GM04503 (cell line): ENCODE data around the gene CYSTM1.

Experiments
- DNase-seq: peaks from one replicate; pipeline ENCODE4 v3.0.0-alpha.2; 2012; ENCODE audit warnings: low read depth

The CYSTM1 gene

GRCh38 chr5:140213370-140213983 lies 38.5 kb downstream of the CYSTM1 start:
- no peak for DNase-seq

- no peak for DNase-seq
These were observed 39.8 kb downstream of the CYSTM1 start for GRCh38 chr5:140214831-140215230.

GRCh38 chr5:140215276-140215675 lies 40.3 kb downstream of the CYSTM1 start:
- DNase-seq: no peak

- no peak for DNase-seq
These were observed 41.6 kb downstream of the CYSTM1 start for GRCh38 chr5:140216478-140217074.

DNA sequence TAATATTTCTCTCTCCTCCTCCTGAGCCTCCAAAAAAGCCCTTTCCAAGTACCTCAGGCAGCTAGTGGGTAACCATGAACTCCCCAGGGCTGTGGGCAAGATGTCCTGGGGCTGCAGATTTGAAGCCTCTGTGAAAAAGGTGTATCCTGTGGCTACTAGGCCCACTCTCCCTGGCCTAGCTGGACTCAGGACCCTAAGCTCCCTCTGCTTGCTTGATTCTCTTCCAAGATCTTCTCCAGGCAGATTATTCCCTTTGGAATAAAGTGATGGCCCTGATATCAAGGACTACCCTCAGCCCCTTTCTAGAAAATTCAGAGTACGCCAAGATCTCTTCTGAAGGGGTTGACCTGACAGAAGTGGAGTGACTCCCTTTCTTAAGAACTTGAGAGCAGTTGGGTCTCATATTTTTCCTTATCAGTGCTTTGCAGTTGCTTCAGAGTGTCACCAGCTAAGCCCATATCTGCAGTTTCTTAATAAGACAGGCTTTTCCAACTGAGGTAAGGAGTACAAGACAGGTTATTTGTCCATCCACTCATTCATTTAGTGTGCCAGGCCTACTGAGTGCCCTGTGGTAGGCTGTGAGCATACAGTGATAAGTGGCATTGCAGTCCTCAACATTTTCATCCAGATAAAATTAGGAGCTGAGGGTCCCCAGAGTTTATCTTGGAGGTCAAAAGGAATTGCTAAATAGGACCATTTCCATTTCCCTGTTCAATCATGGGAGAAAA lies 42.5 kb downstream of the CYSTM1 start:
- DNase-seq: no peak

- no peak for DNase-seq
These were observed 44.3 kb downstream of the CYSTM1 start for GRCh38 chr5:140219068-140219991.

- DNase-seq: no peak
These were observed 45.2 kb downstream of the CYSTM1 start for GRCh38 chr5:140220032-140220697.

DNA sequence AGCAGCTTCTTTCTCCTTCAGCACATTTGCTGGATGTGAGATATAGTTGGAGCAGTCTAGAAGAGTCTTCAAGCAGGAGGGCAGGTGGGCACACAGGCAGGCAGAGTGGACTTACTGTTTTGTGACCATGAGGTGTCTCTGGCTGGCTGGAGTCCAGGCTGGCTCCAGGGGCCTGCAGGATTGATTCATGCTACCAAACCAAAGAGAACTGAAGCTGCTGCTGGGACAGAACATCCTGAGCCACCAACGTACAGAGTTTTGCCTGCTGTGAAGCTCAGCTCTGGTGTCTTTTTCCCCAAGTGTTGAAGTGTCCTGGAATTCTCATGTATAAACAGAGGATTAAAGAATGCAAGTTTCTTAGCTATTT lies 45.7 kb downstream of the CYSTM1 start:
- no peak for DNase-seq

DNA sequence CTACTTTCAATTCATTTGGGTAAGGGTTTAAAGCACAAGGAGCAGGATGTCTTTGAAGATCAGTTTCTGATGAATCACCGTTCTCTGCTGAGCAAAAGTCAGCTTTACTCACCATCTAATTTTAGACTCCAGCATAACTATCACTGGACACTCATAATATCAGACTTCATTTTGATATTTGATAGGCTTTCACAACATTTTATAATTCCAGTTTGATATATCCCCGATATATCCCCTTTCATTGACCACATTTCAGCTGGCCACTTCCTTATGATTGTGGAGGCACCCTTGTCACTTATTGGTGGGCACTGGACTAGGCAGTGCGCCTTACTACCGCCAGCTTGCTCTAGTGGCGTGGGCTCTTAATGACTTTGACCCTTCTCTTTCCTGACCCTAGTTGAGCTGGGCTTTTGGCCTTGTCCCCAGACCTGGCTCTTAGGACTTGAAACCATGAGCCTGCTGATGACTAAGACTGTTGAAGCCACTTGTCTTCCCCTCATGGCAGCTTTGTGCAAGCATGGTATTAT lies 46.8 kb downstream of the CYSTM1 start:
- peak; percentile 58 for DNase-seq

DNA sequence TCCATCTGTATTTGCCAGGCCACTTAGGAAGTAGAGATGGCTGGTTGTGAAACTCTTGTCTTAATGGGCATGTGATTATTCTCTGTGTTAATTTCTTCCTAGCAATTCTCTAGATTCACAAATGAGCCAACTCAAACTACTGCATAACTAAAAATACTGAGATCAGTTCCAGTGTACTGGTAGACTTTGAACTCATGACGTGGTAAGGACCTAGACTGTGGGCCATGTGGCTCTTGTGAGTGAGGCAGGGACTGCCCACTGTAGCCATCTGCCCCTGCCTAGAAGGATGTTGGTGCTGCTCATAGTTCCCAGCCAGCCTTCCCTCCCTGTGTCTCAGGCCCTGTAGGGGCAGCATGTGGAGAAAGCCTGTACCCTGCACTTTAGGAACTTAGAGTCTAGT lies 47.4 kb downstream of the CYSTM1 start:
- DNase-seq: no peak

- no peak for DNase-seq
These were observed 48.6 kb downstream of the CYSTM1 start for GRCh38 chr5:140223567-140223966.

DNA sequence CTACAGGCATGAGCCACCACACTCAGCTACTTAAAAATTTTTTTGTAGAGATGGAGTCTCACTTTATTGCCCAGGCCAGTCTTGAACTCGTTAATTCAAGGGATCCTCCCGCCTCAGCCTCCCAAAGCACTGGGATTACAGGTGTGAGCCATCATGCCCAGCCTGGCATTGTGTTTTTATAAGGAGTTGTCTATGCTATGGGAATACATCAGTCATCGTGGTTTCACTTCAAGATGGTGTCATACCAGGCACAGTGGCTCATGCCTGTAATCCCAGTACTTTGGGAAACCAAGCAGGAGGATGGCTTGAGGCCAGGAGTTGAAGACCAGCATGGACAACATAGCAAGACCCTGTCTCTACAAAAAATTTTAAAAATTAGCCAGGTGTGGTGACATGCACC lies 49.7 kb downstream of the CYSTM1 start:
- no peak for DNase-seq

GRCh38 chr5:140225396-140225795 lies 50.4 kb downstream of the CYSTM1 start:
- DNase-seq: no peak

GRCh38 chr5:140227046-140227445 lies 52.1 kb downstream of the CYSTM1 start:
- DNase-seq: no peak

- DNase-seq: no peak
These were observed 53.4 kb downstream of the CYSTM1 start for GRCh38 chr5:140228364-140228837.

- DNase-seq: no peak
These were observed 55.4 kb downstream of the CYSTM1 start for GRCh38 chr5:140230373-140230772.

GRCh38 chr5:140232731-140233130 lies 57.7 kb downstream of the CYSTM1 start:
- no peak for DNase-seq

GRCh38 chr5:140234377-140234989 lies 59.5 kb downstream of the CYSTM1 start:
- DNase-seq: no peak

GRCh38 chr5:140235791-140236551 lies 61.0 kb downstream of the CYSTM1 start:
- DNase-seq: no peak

DNA sequence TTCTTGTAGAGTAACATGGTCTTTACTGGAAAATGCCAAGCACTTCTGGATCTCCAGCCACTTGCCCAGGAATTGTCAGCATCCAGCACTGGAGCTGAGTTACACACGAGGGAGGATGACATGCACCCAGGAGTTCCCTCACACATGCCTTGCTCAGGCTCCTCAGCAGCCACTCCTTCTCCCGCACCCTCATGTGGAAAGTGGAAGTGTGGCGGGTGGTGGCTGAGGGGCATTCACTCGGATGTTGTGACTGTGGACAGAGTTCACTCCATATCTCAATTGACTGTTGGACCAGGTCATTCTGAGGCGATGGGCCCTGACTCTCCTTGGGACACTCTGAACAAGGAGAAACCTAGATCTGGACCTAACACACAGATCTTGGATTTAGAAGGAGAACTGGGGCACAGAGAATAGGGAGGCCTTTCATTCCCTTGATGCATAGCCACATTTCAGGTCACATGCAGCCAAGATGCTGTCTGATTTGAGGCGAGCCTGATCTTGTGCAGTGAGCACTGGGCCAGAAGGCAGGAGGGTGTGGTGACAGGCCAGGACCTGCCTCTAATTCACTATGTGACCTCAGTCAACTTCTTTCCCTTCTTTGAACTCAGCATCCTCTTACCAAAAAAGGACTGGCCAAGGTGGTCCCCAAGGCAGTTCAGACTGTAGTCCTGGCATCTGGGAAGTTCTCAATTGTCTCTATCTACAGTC lies 62.1 kb downstream of the CYSTM1 start:
- no peak for DNase-seq
